ENCODE results near the gene MYL7. TPM values are rescaled to one million over a fixed set of nuclear protein-coding genes. Genes with fewer than 3 reads are reported as not detected.

Gene MYL7
- total and polyA plus RNA-seq, 9 of the 15 experiments (the other 6 are each of a cell fraction or from before 2014, with no cell fraction given), result not detected

DNA sequence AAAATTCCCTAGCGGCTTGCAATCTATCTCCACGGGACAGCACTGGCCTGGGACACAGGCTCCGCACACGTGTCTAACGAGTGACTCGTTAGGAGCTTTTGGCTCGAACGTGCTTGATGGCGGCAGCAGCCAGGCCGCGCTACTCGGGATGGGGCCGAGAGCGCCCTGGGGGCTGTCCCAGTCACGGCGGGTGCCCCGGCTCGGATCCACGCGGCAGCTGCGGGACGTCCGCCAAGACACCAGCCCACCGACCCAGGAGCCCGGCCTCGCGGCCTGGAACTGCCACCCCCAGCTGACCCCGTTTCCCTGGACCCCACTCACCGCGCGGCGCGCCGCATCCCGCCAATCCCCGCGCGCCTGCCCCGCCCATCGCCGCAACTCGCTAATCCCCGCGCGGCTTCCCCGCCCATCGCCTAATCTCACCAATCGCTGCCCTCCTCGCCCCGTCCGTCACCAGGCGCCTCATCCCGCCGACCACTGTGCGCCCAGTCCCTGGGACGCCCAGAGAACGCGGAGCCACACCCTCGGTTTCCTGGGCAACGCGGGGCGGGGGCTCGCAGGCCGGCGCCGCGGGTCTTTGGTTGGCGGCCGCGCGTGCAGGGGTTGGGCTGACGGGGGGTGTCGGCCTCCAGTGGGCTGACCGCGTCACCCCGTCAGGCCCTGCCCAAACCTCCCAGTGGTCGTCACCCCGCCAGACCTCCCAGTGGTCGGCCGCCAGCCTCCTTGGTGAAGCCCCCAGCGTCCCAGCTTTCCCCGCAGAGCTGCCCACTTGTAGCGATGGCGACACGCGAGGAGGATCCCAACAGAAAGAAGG, 17.7 kb downstream of the MYL7 start, which contains the start of gene POLD2 (continued):
- TF ChIP-seq PREB (CRISPR knock-in tag; IDR thresholded peaks at IDR 0.05), result no peak
- TF ChIP-seq MYNN (IDR thresholded peaks at IDR 0.05), result no peak
- TF ChIP-seq MYNN (CRISPR knock-in tag; IDR thresholded peaks at IDR 0.05), result no peak
- peak; percentile 40; the same call in 1 of the 2 replicates for TF ChIP-seq ZNF511 (CRISPR knock-in tag; IDR thresholded peaks at IDR 0.05)
- TF ChIP-seq ELF2 (CRISPR knock-in tag; IDR thresholded peaks at IDR 0.05), result no peak
- peak; percentile 7; the same call in 1 of the 2 replicates for TF ChIP-seq USF2 (CRISPR knock-in tag; IDR thresholded peaks at IDR 0.05)
- no peak for TF ChIP-seq RBM17 (IDR thresholded peaks at IDR 0.05; ENCODE audit: borderline replicate concordance, low read depth, low read length)
- peak; percentile 70; the same call in 1 of the 2 replicates for TF ChIP-seq ATF7 (IDR thresholded peaks at IDR 0.05)
- no peak for TF ChIP-seq KHSRP (IDR thresholded peaks at IDR 0.05)
- no peak for TF ChIP-seq FOXM1 (IDR thresholded peaks at IDR 0.05; ENCODE audit: low read depth)
- peak; percentile 56; the same call in 1 of the 2 replicates for TF ChIP-seq FOXM1 (CRISPR knock-in tag; IDR thresholded peaks at IDR 0.05; ENCODE audit: low read depth)
- no peak for TF ChIP-seq KDM4B (IDR thresholded peaks at IDR 0.05; ENCODE audit: borderline replicate concordance in 2 of 2, low read depth in 1 of 2)
- TF ChIP-seq RBM22 (IDR thresholded peaks at IDR 0.05; ENCODE audit: low read depth, low read length, poor library complexity, severe bottlenecking), result peak; percentile 64
- no peak for TF ChIP-seq ZNF780A (CRISPR knock-in tag; IDR thresholded peaks at IDR 0.05)
- no peak for TF ChIP-seq MCM2 (IDR thresholded peaks at IDR 0.05; ENCODE audit: low read depth)
- peak; percentile 79 for TF ChIP-seq NFRKB (IDR thresholded peaks at IDR 0.05; ENCODE audit: low read depth)
- no peak for TF ChIP-seq EWSR1 (IDR thresholded peaks at IDR 0.05; ENCODE audit: borderline replicate concordance, low read depth, partially characterized antibody)
- TF ChIP-seq, protein P1, sequence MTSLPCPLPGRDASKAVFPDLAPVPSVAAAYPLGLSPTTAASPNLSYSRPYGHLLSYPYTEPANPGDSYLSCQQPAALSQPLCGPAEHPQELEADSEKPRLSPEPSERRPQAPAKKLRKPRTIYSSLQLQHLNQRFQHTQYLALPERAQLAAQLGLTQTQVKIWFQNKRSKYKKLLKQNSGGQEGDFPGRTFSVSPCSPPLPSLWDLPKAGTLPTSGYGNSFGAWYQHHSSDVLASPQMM (CRISPR knock-in tag; IDR thresholded peaks at IDR 0.05), result no peak
- no peak for TF ChIP-seq CTCFL (IDR thresholded peaks at IDR 0.05; ENCODE audit: borderline replicate concordance, insufficient read depth, low read depth, low read length, poor library complexity, severe bottlenecking)
- no peak for TF ChIP-seq ZNF134 (CRISPR knock-in tag; conservative IDR thresholded peaks at IDR 0.05)
- TF ChIP-seq ZNF280B (CRISPR knock-in tag; IDR thresholded peaks at IDR 0.05), result no peak
- TF ChIP-seq BDP1 (IDR thresholded peaks at IDR 0.05; ENCODE audit: insufficient read depth, insufficient read length), result no peak
